A172 (cell line): ENCODE data around the gene THADA. TPM values are rescaled to one million over a fixed set of nuclear protein-coding genes. Genes with fewer than 3 reads are reported as not detected.
"Not testable (repeated sequence)": the region's sequence is repeated elsewhere in the genome, so short reads cannot be mapped to it uniquely, and the experiment has no call there.

Experiments
- DNase-seq: peaks from one replicate; pipeline ENCODE4 v3.0.0-alpha.2; 2015; ENCODE audit warnings: low spot score
- total RNA-seq: library from RNA; depleted of rRNA; stranded (reverse); fragments of >200 nt; shearing (Covaris generic); gene quantifications from 2 replicates; pipeline ENCODE4 v1.2.3, GENCODE V29; 2014

Gene THADA
- total RNA-seq, 1 experiment from 2014 or later: 19.7 TPM

- no peak for DNase-seq
These were observed 130.6 kb downstream of the THADA start for GRCh38 chr2:43465234-43465633.

GRCh38 chr2:43464590-43464989 lies 131.2 kb downstream of the THADA start:
- no peak for DNase-seq

GRCh38 chr2:43462866-43463641 lies 132.8 kb downstream of the THADA start:
- DNase-seq: no peak

GRCh38 chr2:43461453-43462073 lies 134.3 kb downstream of the THADA start:
- DNase-seq: no peak

GRCh38 chr2:43460611-43461365 lies 135.1 kb downstream of the THADA start:
- no peak for DNase-seq

GRCh38 chr2:43460174-43460546 lies 135.7 kb downstream of the THADA start:
- no peak for DNase-seq

GRCh38 chr2:43459446-43460173 lies 136.2 kb downstream of the THADA start:
- DNase-seq: no peak

DNA sequence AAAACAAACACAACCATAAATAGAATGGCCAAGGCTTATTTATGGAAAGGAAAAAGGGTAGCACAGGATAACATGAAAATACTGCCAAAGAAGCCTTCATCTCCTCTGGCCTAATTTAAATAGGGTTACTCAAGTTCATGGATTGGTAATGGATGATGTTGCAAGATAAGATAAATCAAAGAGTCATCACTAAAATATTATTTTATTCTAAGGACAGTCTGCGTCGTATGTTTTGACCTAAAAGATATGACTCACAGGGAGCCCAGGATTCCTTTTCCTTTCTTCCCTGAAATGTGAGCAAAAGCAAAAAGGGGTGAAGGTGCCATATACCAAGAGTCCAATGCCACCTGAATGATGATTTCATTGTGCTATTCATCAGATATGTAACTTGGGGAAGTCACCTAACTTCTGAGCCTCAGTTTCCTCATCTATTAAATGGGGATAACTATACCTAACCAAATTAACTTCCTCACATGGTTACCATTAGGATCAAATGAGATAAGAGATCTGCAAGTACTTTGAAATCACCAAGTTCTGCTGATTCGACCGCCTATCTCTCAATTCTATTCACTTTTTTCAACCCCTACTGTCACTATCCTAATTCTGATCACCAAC lies 137.7 kb downstream of the THADA start:
- peak; percentile 73 for DNase-seq

- peak; percentile 63 for DNase-seq
These were observed 139.9 kb downstream of the THADA start for GRCh38 chr2:43455731-43456642.

DNA sequence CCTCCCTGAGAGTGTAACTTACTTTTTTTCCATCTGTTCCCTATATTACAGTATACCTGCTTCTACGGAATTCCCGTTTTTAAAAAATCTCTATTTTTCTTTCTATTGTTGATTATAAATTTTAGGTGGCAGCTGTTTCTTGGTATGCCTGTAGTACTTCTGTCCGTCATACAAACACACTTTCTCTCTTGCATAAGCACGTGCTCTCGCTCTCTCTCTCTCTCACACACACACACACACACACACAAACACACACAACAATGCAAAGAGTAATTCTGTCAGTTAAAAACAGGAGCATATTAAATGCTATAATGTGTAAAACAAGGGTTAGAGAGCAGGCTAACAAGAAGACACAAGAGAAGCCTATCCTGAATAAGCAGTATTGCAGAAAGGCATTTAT lies 140.5 kb downstream of the THADA start:
- DNase-seq: no peak

- no peak for DNase-seq
These were observed 141.0 kb downstream of the THADA start for GRCh38 chr2:43454791-43455190.

- DNase-seq: no peak
These were observed 142.4 kb downstream of the THADA start for GRCh38 chr2:43453179-43454170.

DNA sequence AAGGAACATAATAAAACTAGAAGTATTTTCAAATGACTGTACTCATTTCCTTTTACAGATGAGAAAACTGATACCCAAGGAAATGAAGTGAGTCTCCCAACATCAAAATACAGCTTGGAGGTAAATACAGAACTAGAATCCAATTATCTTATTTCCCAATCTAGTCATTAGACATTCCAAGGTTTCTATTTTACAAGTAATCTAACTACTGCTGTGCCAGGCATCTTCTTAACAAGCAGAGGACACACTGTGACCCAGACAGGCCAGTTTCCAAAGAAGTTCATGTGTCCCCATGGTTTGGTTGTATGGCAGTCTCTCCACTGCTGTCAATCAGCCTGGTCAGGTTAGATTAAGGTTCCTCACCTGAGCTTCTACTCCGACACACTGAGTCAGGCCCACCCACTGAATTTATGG lies 143.5 kb downstream of the THADA start:
- no peak for DNase-seq

GRCh38 chr2:43450617-43451016 lies 145.2 kb downstream of the THADA start:
- no peak for DNase-seq

DNA sequence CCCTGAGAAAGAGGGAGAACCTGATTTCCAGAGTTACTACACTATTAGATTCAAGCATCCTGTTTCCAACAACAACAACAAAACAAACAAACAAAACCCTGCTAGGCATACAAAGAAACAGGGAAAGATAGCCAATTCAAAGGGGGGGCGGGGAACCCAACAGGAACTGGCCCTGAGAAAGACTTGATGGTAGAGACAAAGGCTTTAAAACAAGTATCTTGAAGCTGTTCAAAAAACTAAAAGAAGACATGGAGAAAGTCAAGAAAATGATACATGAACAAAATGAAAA lies 147.1 kb downstream of the THADA start:
- no peak for DNase-seq

DNA sequence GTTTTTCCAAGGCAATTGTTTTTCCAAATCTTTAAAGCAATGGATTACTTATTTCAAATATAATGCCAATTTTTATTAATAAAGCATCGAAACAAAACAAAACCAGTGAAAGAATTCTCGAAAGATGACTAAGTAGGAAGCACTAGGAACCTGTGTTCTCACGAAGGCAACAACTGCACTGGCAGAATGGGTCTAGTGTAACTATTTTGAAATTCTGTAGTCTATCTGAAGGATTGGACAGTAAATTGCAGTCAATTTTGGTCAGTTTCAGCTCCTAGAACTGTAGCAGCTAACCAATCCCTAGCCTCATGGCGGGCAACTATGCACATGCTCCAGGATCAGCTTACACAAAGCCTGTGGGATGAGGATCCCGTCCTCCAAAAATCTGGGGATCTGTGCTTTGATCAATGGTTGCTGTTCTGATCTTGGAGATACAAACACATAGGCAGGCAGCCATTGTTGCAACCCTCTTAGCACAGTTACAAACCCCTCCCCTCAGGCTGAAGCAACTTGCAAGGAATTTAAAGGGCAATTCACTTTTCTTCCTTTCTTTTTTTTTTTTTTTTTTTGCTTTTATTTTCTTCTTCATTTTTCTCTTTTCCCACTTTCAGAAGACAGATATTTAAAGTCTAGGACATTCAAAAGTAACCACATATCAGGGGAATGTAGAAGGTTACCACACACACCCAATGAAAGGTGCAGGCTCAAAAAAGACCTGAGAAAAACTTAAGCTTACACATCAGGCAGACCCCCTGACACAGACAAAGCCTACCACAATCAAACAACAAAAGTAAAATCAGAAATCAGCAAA lies 147.6 kb downstream of the THADA start:
- DNase-seq: no peak

GRCh38 chr2:43446755-43447154 lies 149.1 kb downstream of the THADA start:
- DNase-seq: not testable (repeated sequence)

DNA sequence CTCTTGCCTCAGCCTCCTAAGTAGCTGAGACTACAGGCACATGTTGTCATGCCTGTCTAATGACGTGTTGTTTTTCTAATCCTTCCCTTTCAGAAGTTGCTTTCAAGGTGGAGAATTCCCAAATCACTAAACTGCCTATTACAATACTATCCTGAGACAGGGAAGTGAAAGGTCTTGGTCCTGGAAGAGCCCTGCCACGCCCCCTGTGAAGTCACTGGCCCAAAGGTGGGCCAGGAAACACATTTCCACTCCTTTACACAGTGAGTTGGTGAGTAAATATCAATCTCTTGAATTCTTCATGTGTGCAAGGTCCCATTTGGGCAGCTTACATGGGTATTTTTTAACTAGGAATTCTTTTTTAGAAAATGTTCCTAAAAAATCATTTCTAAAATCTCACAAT lies 150.1 kb downstream of the THADA start:
- no peak for DNase-seq
